ENCODE measurements around the gene ZBTB14. TPM values are rescaled to one million over a fixed set of nuclear protein-coding genes. Genes with fewer than 3 reads are reported as not detected.

ZBTB14 gene
- total RNA-seq, 2 experiments from 2014 or later = 23.9 to 25.5 TPM

- ChIA-PET POLR2A (interaction anchor here (1.3 to 2.7 kb wide), 2 partner anchors 47 kb away, joined by 4 to 10 read pairs; no protein-coding TSS in a partner anchor), CTCF (no interaction called here)
- no peak for DNase-seq
- Mint-ChIP-seq H3K36me3 (ENCODE audit: low read depth) (peaks cover 23% of the 10 kb centered on the region), H3K4me1 (ENCODE audit: low read depth) (peaks cover 34% of the 10 kb centered on the region), H3K27me3 (no peaks in the 10 kb centered on the region), H3K27ac (no peak overlapping the region), H3K4me3 (no peak overlapping the region), H3K9me3 (peaks cover 8% of the 10 kb centered on the region)
- TF ChIP-seq CTCF (IDR thresholded peaks at IDR 0.05) = no peak
- intact Hi-C loops (cut with micrococcal nuclease) = no loop called here
- ATAC-seq = no peak
Measured at GRCh38 chr18:5284808-5285207, 10.7 kb downstream of the ZBTB14 start.

DNA sequence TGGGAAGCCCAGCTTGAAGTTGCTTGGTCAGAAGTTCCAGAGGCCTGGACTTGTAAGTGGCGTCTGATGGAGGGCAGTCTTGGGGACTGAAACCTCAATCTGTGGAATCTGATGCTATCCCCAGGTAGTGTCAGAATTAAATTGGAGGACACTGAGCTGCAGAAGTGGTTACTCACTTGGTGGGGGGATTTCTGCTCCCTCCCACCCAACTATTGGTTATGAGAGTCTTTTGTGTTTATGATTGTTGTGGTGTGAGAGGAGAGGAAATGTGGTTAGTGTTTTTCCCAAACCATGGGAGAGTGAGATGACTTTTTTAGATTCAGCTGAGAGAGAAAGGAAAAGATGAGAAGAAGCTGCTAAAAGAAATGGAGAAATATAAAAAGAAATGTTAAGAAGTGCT, 12.8 kb downstream of the ZBTB14 start:
- Mint-ChIP-seq H3K27ac (no peak overlapping the region), H3K4me1 (ENCODE audit: low read depth) (peaks cover 25% of the 10 kb centered on the region), H3K4me3 (no peak overlapping the region), H3K9me3 (peaks cover 14% of the 10 kb centered on the region), H3K27me3 (no peaks in the 10 kb centered on the region), H3K36me3 (ENCODE audit: low read depth) (peaks cover 19% of the 10 kb centered on the region)
- intact Hi-C loops (cut with micrococcal nuclease) = no loop called here
- ChIA-PET CTCF (interaction anchor here (1.0 kb wide), 1 partner anchor 11 kb away, joined by 3 read pairs; no protein-coding TSS in a partner anchor), POLR2A (interaction anchor here (1.8 to 2.7 kb wide), 3 partner anchors 12 to 45 kb away, joined by 6 to 12 read pairs (median 10); partner anchors contain the start of gene ZBTB14)
- DNase-seq (peak; percentile 23), ATAC-seq (peak; percentile 56)
- no peak for TF ChIP-seq CTCF (IDR thresholded peaks at IDR 0.05)

DNA sequence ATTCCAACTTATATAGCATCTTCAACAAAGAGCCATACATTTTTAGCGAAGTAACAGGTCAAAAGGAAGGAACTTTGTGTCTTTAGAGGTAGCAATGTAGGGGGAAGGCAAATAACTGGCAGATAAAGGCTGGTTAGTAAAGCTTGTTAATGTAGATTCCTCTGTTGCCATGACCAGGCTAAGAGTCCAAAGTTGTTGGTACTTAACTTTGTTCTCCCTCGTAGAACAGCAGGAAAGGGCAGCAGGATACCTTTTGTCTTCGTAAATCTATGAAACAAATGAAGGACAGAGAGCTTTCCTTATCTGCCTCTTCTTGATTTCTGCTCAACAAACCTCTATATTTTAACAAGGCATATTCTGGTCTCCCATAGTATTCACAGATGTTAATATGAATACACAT, 18.6 kb downstream of the ZBTB14 start:
- no peak for TF ChIP-seq CTCF (IDR thresholded peaks at IDR 0.05)
- peaks cover 1% of the 10 kb centered on the region for H3K27me3 Mint-ChIP-seq
- DNase-seq (no peak), ATAC-seq (no peak)
- H3K4me3 Mint-ChIP-seq = no peak overlapping the region
- no peaks in the 10 kb centered on the region for H3K4me1 Mint-ChIP-seq (ENCODE audit: low read depth)
- intact Hi-C loops (cut with micrococcal nuclease) = no loop called here
- ChIA-PET CTCF (interaction anchor here (0.7 kb wide), 1 partner anchor 12 kb away, joined by 3 read pairs; no protein-coding TSS in a partner anchor), POLR2A (no interaction called here)
- peaks cover 5% of the 10 kb centered on the region for H3K36me3 Mint-ChIP-seq (ENCODE audit: low read depth)
- no peak overlapping the region for H3K27ac Mint-ChIP-seq
- peaks cover 19% of the 10 kb centered on the region for H3K9me3 Mint-ChIP-seq

- ATAC-seq (no peak), DNase-seq (no peak)
- no peak overlapping the region for H3K4me3 Mint-ChIP-seq
- ChIA-PET POLR2A (no interaction called here), CTCF (no interaction called here)
- no peaks in the 10 kb centered on the region for H3K4me1 Mint-ChIP-seq (ENCODE audit: low read depth)
- H3K9me3 Mint-ChIP-seq = peaks cover 23% of the 10 kb centered on the region
- intact Hi-C loops (cut with micrococcal nuclease) = no loop called here
- TF ChIP-seq CTCF (IDR thresholded peaks at IDR 0.05) = no peak
- no peak overlapping the region for H3K27ac Mint-ChIP-seq
- peaks cover 1% of the 10 kb centered on the region for H3K27me3 Mint-ChIP-seq
- peaks cover 5% of the 10 kb centered on the region for H3K36me3 Mint-ChIP-seq (ENCODE audit: low read depth)
Measured at GRCh38 chr18:5275872-5276271, 19.7 kb downstream of the ZBTB14 start.

DNA sequence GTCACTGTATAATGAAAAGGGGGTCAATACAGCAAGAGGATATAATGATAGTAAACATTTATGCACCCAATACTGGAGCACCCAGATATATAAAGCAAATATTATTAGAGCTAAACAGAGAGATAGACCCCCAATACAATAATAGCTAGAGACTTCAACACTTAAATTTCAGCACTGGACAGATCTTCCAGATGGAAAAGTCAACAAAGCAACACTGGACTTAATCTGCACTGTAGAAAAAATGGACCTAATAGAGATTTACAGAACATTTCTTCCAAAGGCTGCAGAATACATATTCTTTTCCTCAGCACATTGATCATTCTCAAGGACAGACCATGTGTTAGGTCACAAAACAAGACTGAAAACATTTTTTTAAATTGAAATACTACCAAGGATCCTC, 26.7 kb downstream of the ZBTB14 start:
- CTCF ChIA-PET = no interaction called here
- no peak for DNase-seq
- no peak for TF ChIP-seq CTCF (IDR thresholded peaks at IDR 0.05)
- Mint-ChIP-seq H3K4me3 (no peak overlapping the region), H3K4me1 (ENCODE audit: low read depth) (no peaks in the 10 kb centered on the region), H3K27ac (no peak overlapping the region), H3K9me3 (peaks cover 27% of the 10 kb centered on the region), H3K36me3 (ENCODE audit: low read depth) (no peaks in the 10 kb centered on the region), H3K27me3 (peaks cover 1% of the 10 kb centered on the region)
- no peak for ATAC-seq
- intact Hi-C loops (cut with micrococcal nuclease) = no loop called here
- POLR2A ChIA-PET = no interaction called here
